HEK293 (cell line): ENCODE data around the gene GBF1.

Experiments used
- CTCF ChIA-PET: fragments of 350-600 bp; formaldehyde crosslinking; extraction: SDS; loops from one replicate; lab custom pipeline; 2021; ENCODE audit warnings: antibody characterized with exemption; lab: Yijun Ruan, JAX
- POLR2A ChIA-PET: fragments of 300-600 bp; formaldehyde crosslinking; extraction: SDS; loops from one replicate; lab custom pipeline; 2020; ENCODE audit warnings: antibody characterized with exemption, inconsistent platforms; lab: Yijun Ruan, JAX
- H3K27ac ChIP-seq: fragments of 200-500 bp; sonication (Bioruptor generic); 2 replicates; pipeline ENCODE4 v1.5.1; 2014; ENCODE audit warnings: low read depth, low read length, control low read depth, inconsistent platforms; ENCODE audit errors: extremely low read depth
- H3K36me3 ChIP-seq, 2 experiments: fragments of 200-500 bp in 1 of 2; sonication (Bioruptor generic) in 1 of 2; 1 replicate in 1 of 2; 2 replicates in 1 of 2; pipeline ENCODE4 v1.5.1; 2014 to 2017; ENCODE audit warnings: inconsistent platforms in 2 of 2, low read length in 2 of 2; ENCODE audit not compliant: control insufficient read depth in 2 of 2, insufficient read depth in 1 of 2
- H3K4me1 ChIP-seq: fragments of 200-500 bp; sonication (Bioruptor generic); 2 replicates; pipeline ENCODE4 v1.5.1; 2014; ENCODE audit warnings: mild to moderate bottlenecking, low read length, inconsistent platforms; ENCODE audit not compliant: control insufficient read depth, insufficient read depth
- H3K4me3 ChIP-seq: 2 replicates; pipeline ENCODE4 v1.5.1; 2011; ENCODE audit warnings: low read depth, mild to moderate bottlenecking, control low read depth, low read length, moderate library complexity
- H3K9me3 ChIP-seq: fragments of 200-500 bp; sonication (Bioruptor generic); 2 replicates; pipeline ENCODE4 v1.5.1; 2014; ENCODE audit warnings: low read depth, low read length, inconsistent platforms; ENCODE audit not compliant: control insufficient read depth, insufficient read depth
- FEZF1 ChIP-seq: fragments of 450-650 bp; formaldehyde crosslinking; IDR thresholded peaks from 2 replicates; pipeline ENCODE4 v1.5.1; 2016; ENCODE audit warnings: missing biosample characterization, missing genetic modification characterization
- GLI2 ChIP-seq: fragments of 450-650 bp; formaldehyde crosslinking; IDR thresholded peaks from 2 replicates; pipeline ENCODE4; 2017; ENCODE audit warnings: missing biosample characterization, missing genetic modification characterization, low read depth, borderline replicate concordance
- GLIS1 ChIP-seq: fragments of 450-650 bp; formaldehyde crosslinking; IDR thresholded peaks from 2 replicates; pipeline ENCODE4 v1.5.1; 2016; ENCODE audit warnings: missing biosample characterization, missing genetic modification characterization
- IKZF3 ChIP-seq: fragments of 450-650 bp; IDR thresholded peaks from 2 replicates; pipeline ENCODE4 v1.5.0; 2018; ENCODE audit warnings: missing biosample characterization, mild to moderate bottlenecking, missing genetic modification characterization, moderate library complexity
- MEIS1 ChIP-seq: sonication (generic); formaldehyde crosslinking; IDR thresholded peaks from 2 replicates; pipeline ENCODE4 v1.8.1; 2022; ENCODE audit warnings: missing genetic modification reagents, mild to moderate bottlenecking, borderline replicate concordance
- MZF1 ChIP-seq: fragments of 450-650 bp; formaldehyde crosslinking; IDR thresholded peaks from 2 replicates; pipeline ENCODE4 v1.5.1; 2017; ENCODE audit warnings: missing biosample characterization, missing genetic modification characterization, borderline replicate concordance
- WT1 ChIP-seq: fragments of 450-650 bp; formaldehyde crosslinking; IDR thresholded peaks from 2 replicates; pipeline ENCODE4 v1.5.1; 2016; ENCODE audit warnings: missing biosample characterization, missing genetic modification characterization
- YY1 ChIP-seq: fragments of 450-650 bp; formaldehyde crosslinking; IDR thresholded peaks from 2 replicates; pipeline ENCODE4 v1.5.1; 2018; ENCODE audit warnings: missing biosample characterization, missing genetic modification characterization
- ZBTB17 ChIP-seq: fragments of 450-650 bp; formaldehyde crosslinking; IDR thresholded peaks from 2 replicates; pipeline ENCODE4 v1.5.1; 2016; ENCODE audit warnings: missing biosample characterization, missing genetic modification characterization
- ZFHX2 ChIP-seq: fragments of 450-650 bp; formaldehyde crosslinking; conservative IDR thresholded peaks from 2 replicates; pipeline ENCODE4 v1.5.1; 2016; ENCODE audit warnings: missing biosample characterization, missing genetic modification characterization
- ZFP3 ChIP-seq: fragments of 450-650 bp; formaldehyde crosslinking; IDR thresholded peaks from 2 replicates; pipeline ENCODE4 v1.5.1; 2016; ENCODE audit warnings: low read depth, missing biosample characterization, missing genetic modification characterization
- ZNF16 ChIP-seq: fragments of 450-650 bp; formaldehyde crosslinking; IDR thresholded peaks from 2 replicates; pipeline ENCODE4 v1.5.1; 2016; ENCODE audit warnings: low read depth, missing biosample characterization, missing genetic modification characterization
- ZNF302 ChIP-seq: fragments of 450-650 bp; formaldehyde crosslinking; IDR thresholded peaks from 2 replicates; pipeline ENCODE4 v1.5.1; 2016; ENCODE audit warnings: missing biosample characterization, missing genetic modification characterization, low read depth
- ZNF354C ChIP-seq: fragments of 450-650 bp; formaldehyde crosslinking; IDR thresholded peaks from 2 replicates; pipeline ENCODE4 v1.5.1; 2016; ENCODE audit warnings: missing biosample characterization, missing genetic modification characterization, low read depth, borderline replicate concordance
- ZNF423 ChIP-seq: fragments of 450-650 bp; formaldehyde crosslinking; IDR thresholded peaks from 2 replicates; pipeline ENCODE4 v1.5.1; 2016; ENCODE audit warnings: missing biosample characterization, missing genetic modification characterization
- ZNF449 ChIP-seq: fragments of 450-650 bp; formaldehyde crosslinking; IDR thresholded peaks from 2 replicates; pipeline ENCODE4 v1.5.1; 2017; ENCODE audit warnings: missing biosample characterization, mild to moderate bottlenecking, missing genetic modification characterization, moderate library complexity
- ZNF521 ChIP-seq: fragments of 450-650 bp; formaldehyde crosslinking; IDR thresholded peaks from 2 replicates; pipeline ENCODE4 v1.5.1; 2017; ENCODE audit warnings: missing biosample characterization, mild to moderate bottlenecking, missing genetic modification characterization
- ZNF544 ChIP-seq: fragments of 450-650 bp; formaldehyde crosslinking; IDR thresholded peaks from 2 replicates; pipeline ENCODE4 v1.5.0; 2017; ENCODE audit warnings: missing biosample characterization, missing genetic modification characterization
- ZNF610 ChIP-seq: fragments of 450-650 bp; formaldehyde crosslinking; IDR thresholded peaks from 2 replicates; pipeline ENCODE4 v1.5.1; 2016; ENCODE audit warnings: missing biosample characterization, missing genetic modification characterization, borderline replicate concordance
- ZNF670 ChIP-seq: fragments of 450-650 bp; formaldehyde crosslinking; IDR thresholded peaks from 2 replicates; pipeline ENCODE4 v1.5.1; 2016; ENCODE audit warnings: missing biosample characterization, missing genetic modification characterization, low read depth
- ZNF843 ChIP-seq: fragments of 450-650 bp; formaldehyde crosslinking; IDR thresholded peaks from 2 replicates; pipeline ENCODE4 v1.5.1; 2016; ENCODE audit warnings: missing biosample characterization, missing genetic modification characterization
- TF ChIP-seq, protein P1 (sequence below): fragments of 450-650 bp; formaldehyde crosslinking; IDR thresholded peaks from 2 replicates; pipeline ENCODE4 v1.5.1; 2016; ENCODE audit warnings: missing biosample characterization, missing genetic modification characterization
- TF ChIP-seq, protein P2 (sequence below): fragments of 450-650 bp; formaldehyde crosslinking; IDR thresholded peaks from 2 replicates; pipeline ENCODE4 v1.5.1; 2016; ENCODE audit warnings: missing biosample characterization, missing genetic modification characterization
- TF ChIP-seq, protein P3 (sequence below): fragments of 450-650 bp; IDR thresholded peaks from 2 replicates; pipeline ENCODE4 v1.5.1; 2018; ENCODE audit warnings: missing biosample characterization, mild to moderate bottlenecking, missing genetic modification characterization
- TF ChIP-seq, protein P4 (sequence below): fragments of 450-650 bp; formaldehyde crosslinking; IDR thresholded peaks from 2 replicates; pipeline ENCODE4 v1.5.1; 2016; ENCODE audit warnings: missing biosample characterization, missing genetic modification characterization, borderline replicate concordance
- TF ChIP-seq, protein P5 (sequence below): fragments of 450-650 bp; formaldehyde crosslinking; IDR thresholded peaks from 2 replicates; pipeline ENCODE4 v1.5.1; 2016; ENCODE audit warnings: missing biosample characterization, missing genetic modification characterization

Gene GBF1

DNA sequence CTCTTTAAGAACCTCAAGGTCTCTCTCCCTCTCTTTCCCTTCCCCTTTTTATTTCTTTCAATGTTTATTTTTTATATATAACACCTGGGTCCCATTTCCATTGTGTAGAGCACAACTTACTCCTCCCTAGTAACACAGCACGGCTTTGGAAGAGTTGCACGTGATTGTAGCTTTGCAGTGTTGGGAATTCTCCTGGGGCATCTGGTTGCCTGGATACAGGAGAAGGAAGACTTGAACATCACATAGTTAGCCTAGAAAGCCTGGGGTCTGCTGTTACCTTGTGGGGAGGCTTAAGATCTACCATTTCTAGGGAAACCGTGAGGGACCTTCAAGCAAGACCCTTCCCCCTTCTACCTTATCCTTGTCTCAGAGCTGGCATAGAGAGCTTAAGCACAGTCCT, 109.1 kb downstream of the GBF1 start:
- no peak overlapping the region for H3K4me3 ChIP-seq
- H3K36me3 ChIP-seq = peaks cover 12 to 91% of the 10 kb centered on the region in 2 experiments
- CTCF ChIA-PET = interaction anchor here (0.6 to 21.4 kb wide), 8 partner anchors 37 to 1046 kb away, joined by 3 to 531 read pairs (median 5); partner anchors contain the start of genes ELOVL3 and PITX3
- H3K4me1 ChIP-seq = no peaks in the 10 kb centered on the region
- TF ChIP-seq, protein P1, sequence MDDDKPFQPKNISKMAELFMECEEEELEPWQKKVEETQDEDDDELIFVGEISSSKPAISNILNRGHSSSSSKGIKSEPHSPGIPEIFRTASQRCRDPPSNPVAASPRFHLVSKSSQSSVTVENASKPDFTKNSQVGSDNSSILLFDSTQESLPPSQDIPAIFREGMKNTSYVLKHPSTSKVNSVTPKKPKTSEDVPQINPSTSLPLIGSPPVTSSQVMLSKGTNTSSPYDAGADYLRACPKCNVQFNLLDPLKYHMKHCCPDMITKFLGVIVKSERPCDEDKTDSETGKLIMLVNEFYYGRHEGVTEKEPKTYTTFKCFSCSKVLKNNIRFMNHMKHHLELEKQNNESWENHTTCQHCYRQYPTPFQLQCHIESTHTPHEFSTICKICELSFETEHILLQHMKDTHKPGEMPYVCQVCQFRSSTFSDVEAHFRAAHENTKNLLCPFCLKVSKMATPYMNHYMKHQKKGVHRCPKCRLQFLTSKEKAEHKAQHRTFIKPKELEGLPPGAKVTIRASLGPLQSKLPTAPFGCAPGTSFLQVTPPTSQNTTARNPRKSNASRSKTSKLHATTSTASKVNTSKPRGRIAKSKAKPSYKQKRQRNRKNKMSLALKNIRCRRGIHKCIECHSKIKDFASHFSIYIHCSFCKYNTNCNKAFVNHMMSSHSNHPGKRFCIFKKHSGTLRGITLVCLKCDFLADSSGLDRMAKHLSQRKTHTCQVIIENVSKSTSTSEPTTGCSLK = no peak
- TF ChIP-seq, protein P2, sequence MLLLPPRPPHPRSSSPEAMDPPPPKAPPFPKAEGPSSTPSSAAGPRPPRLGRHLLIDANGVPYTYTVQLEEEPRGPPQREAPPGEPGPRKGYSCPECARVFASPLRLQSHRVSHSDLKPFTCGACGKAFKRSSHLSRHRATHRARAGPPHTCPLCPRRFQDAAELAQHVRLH = no peak
- TF ChIP-seq GLIS1 (tag by site-specific recombination) (no peak), ZNF521 (tag by site-specific recombination) (no peak), ZNF843 (tag by site-specific recombination) (no peak), FEZF1 (tag by site-specific recombination) (no peak), MEIS1 (CRISPR knock-in tag) (no peak), ZNF423 (tag by site-specific recombination) (no peak), ZNF610 (tag by site-specific recombination) (no peak), MZF1 (no peak), ZFP3 (tag by site-specific recombination) (no peak), YY1 (tag by site-specific recombination) (no peak), ZNF449 (tag by site-specific recombination) (no peak), WT1 (no peak), IKZF3 (tag by site-specific recombination) (no peak), ZNF544 (tag by site-specific recombination) (no peak), ZNF670 (tag by site-specific recombination) (no peak), ZBTB17 (tag by site-specific recombination) (no peak)
- TF ChIP-seq, protein P3, sequence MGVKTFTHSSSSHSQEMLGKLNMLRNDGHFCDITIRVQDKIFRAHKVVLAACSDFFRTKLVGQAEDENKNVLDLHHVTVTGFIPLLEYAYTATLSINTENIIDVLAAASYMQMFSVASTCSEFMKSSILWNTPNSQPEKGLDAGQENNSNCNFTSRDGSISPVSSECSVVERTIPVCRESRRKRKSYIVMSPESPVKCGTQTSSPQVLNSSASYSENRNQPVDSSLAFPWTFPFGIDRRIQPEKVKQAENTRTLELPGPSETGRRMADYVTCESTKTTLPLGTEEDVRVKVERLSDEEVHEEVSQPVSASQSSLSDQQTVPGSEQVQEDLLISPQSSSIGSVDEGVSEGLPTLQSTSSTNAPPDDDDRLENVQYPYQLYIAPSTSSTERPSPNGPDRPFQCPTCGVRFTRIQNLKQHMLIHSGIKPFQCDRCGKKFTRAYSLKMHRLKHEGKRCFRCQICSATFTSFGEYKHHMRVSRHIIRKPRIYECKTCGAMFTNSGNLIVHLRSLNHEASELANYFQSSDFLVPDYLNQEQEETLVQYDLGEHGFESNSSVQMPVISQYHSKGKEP (tag by site-specific recombination) = no peak
- TF ChIP-seq, all 188 proteins: peak for 0
- Histone ChIP-seq H3K27ac (no peak overlapping the region), H3K9me3 (no peaks in the 10 kb centered on the region)
- POLR2A ChIA-PET = interaction anchor here (1.5 kb wide), 1 partner anchor 124 kb away, joined by 5 read pairs; no protein-coding TSS in a partner anchor

DNA sequence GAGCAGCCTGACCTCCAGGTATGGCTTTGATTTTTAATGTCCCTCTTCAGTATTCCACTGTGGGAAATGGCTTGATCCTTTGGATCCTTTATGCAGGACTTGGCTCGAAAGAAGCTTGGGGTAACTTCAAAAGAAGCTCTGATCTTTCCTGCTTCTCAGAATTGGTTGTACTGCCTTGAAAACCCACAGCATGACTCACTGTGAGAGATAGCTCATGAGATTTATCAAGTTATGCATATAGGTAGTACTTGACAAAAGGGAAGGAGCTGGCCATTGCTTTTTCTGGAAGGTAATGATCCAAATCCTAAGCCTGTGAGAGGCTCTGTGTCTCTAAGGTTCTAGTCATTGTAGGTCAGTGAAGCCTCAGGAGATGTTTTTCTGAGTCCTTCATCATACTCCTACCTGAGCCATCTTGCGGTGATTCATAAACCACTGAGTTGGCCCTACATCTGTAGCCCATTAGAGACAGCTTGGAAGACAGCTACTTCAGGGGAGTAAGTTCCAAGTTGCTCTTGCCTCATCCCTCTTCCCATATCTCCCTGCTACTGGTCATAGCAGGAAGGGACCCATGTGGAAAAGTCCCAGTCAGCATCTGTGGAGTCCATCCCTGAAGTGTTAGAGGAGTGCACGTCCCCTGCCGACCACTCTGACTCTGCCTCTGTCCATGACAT, 113.5 kb downstream of the GBF1 start:
- Histone ChIP-seq H3K4me3 (no peak overlapping the region), H3K27ac (no peak overlapping the region), H3K4me1 (no peaks in the 10 kb centered on the region), H3K36me3 (peaks cover 33 to 94% of the 10 kb centered on the region in 2 experiments), H3K9me3 (no peaks in the 10 kb centered on the region)
- ChIA-PET POLR2A (no interaction called here), CTCF (interaction anchor here (0.6 to 21.4 kb wide), 6 partner anchors 9 to 225 kb away, joined by 3 to 531 read pairs (median 5); partner anchors contain the start of genes ELOVL3 and PITX3)
- no peak for TF ChIP-seq ZNF610 (tag by site-specific recombination)
- TF ChIP-seq ZNF16 (tag by site-specific recombination) = no peak
- TF ChIP-seq, protein P4, sequence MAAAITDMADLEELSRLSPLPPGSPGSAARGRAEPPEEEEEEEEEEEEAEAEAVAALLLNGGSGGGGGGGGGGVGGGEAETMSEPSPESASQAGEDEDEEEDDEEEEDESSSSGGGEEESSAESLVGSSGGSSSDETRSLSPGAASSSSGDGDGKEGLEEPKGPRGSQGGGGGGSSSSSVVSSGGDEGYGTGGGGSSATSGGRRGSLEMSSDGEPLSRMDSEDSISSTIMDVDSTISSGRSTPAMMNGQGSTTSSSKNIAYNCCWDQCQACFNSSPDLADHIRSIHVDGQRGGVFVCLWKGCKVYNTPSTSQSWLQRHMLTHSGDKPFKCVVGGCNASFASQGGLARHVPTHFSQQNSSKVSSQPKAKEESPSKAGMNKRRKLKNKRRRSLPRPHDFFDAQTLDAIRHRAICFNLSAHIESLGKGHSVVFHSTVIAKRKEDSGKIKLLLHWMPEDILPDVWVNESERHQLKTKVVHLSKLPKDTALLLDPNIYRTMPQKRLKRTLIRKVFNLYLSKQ (tag by site-specific recombination) = no peak
- TF ChIP-seq, protein P5, sequence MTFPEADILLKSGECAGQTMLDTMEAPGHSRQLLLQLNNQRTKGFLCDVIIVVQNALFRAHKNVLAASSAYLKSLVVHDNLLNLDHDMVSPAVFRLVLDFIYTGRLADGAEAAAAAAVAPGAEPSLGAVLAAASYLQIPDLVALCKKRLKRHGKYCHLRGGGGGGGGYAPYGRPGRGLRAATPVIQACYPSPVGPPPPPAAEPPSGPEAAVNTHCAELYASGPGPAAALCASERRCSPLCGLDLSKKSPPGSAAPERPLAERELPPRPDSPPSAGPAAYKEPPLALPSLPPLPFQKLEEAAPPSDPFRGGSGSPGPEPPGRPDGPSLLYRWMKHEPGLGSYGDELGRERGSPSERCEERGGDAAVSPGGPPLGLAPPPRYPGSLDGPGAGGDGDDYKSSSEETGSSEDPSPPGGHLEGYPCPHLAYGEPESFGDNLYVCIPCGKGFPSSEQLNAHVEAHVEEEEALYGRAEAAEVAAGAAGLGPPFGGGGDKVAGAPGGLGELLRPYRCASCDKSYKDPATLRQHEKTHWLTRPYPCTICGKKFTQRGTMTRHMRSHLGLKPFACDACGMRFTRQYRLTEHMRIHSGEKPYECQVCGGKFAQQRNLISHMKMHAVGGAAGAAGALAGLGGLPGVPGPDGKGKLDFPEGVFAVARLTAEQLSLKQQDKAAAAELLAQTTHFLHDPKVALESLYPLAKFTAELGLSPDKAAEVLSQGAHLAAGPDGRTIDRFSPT (tag by site-specific recombination) = no peak
- no peak for TF ChIP-seq ZNF521 (tag by site-specific recombination)
- TF ChIP-seq ZFHX2 (tag by site-specific recombination) = no peak
- TF ChIP-seq ZNF354C (tag by site-specific recombination) = no peak
- TF ChIP-seq GLI2 (tag by site-specific recombination) = no peak
- TF ChIP-seq ZNF302 (tag by site-specific recombination) = no peak
